Measurements from ENCODE around the gene TAF15.

TAF15 gene

DNA sequence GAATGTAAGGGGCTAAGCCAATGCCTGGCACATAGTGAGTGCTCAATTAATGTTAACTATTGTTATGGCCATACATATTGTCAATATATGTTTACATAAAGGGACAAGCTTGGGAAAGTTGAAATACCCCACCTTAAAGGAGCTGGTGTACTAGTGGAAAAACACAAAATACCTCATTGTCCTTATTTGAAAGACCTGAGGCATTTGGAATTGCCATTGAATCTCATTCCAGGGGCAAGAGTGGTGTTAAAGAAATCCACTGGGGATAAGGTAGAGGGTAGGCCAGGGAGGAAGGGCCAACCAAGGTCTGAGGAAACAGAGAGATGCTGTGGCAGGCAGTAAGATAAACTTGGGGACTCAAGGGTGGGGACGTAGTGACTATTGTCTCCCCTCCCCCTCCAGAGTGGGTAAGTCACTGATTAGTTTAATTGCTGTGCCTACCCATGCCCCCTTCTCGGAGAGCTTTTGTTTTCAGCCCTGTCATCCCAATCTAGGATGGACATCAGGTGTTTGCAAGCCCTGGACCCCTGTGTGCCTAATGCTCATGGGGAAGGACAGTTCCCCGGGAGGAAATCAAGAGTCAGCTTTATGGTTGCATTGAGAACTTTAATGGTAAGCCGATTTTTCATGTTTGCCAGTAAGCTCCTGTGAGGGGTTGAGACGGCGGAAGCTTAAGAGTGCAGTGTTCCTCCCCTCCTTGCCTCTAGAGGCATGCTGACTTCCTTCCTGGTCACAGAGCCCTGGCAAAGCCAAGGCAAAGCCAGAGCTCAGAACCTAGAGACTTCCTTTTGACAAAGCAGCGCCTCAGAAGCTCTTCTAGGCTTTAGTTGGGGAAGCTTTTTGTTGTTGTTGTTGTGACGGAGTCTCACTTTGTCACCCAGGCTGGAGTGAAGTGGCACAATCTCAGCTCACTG, 61.9 kb downstream of the TAF15 start:
- no peak for DNase-seq (ENCODE audit: low read depth in 3 of 3)

DNA sequence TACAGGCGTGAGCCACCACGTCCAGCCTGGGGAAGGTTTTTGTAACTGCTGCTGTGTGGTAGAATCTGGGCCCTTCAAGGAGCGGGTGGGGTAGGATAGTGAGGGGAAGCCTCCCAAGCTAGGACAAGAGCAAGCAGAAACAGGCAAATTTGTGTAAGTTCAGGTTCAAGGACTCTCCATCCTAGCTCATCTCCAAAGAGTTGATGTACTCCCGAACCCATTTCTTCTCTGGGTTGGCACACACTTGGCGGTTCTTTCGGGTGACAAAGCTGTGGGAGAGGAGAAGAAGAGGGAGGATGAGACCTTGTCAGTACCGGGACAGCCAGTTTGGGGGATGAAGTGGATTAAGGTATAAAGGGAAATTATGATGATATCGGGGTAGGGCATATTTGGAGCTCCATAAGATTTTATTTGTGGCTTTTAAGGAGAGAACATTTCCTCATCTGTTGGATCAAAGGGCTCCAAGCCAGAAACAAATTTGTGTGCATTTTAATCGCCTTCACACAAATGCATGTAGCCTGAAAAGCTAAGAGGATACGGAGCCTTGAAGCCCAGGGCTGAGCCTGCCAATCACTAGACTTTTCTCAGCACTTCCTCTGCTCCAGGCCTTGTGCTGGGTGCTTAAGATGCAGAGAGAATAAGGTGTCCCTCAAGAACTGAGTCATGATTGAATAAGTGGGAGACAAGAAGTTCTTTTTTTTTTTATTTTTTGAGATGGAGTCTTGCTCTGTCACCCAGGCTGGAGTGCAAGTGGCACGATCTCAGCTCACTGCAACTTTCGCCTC, 63.1 kb downstream of the TAF15 start:
- no peak for DNase-seq (ENCODE audit: low read depth in 3 of 3)

DNA sequence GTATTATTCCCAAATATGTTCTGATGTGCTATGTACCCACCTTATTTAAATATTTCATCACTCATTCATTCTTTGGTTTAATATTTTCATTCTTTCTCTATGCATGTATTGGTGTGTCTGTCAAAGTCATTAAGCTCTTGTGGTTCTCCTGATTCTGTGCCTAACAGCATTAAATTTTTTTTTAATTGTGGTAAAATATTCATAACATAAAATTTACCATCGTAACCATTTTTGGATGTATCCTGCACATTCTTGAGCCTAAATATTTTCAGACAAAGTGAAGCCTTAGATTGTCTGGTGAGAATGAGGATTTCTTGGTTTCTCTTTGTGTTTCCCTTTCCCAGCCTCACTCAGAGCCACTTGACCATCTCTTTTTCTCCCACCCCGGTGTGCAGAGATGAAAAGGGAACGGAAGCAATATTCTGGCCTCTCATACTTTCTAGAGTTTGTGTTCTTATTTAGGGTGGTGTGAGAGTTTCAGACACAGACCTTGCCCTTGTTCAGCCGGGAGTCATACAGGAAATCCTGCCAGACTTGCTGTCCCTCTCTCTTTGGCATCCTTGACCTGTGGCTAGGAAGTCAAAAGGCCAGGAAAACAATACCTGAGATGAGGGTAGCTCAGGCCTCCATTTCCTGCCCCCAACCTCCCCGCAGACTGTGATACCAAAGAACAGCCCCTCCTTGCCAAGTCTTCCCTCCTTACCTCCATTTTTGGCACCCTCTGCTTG, 66.0 kb downstream of the TAF15 start:
- no peak for DNase-seq (ENCODE audit: low read depth in 3 of 3)

DNA sequence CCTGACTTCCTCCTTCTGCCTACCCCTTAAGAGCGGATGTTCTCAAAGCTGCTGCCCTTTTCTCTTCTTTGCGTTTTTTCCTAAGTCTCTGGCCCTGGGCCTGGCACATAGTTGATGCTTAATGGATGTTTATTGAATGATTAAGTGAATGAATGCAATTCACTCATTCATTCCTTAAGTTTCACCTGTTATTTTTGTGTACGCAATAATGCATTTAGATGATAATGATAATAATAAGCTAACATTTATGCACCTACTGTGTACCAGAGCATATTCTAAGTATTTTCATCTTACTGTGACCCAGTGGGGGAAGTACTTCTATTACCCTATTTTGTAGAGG, 66.5 kb downstream of the TAF15 start:
- DNase-seq (ENCODE audit: low read depth in 3 of 3) = no peak

DNA sequence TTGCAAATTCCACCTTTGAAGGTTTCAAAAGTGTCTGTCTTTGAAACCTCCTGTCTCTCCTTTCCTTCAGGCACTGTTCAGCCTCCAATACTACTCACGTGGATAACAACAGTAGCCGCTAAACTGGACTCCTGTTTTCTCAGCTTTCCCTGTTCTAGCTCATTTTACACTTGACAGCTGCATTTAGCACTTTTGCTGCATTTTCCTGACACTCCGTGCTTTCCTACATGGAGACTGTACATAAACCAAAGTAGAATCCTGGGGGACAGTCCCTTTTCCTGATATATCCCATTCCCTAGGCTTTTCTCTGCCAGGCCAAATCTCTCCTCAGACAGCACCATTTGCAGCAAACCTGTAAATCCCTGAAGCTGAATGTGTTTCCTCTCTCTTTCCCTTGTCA, 67.2 kb downstream of the TAF15 start:
- no peak for DNase-seq (ENCODE audit: low read depth in 3 of 3)

DNA sequence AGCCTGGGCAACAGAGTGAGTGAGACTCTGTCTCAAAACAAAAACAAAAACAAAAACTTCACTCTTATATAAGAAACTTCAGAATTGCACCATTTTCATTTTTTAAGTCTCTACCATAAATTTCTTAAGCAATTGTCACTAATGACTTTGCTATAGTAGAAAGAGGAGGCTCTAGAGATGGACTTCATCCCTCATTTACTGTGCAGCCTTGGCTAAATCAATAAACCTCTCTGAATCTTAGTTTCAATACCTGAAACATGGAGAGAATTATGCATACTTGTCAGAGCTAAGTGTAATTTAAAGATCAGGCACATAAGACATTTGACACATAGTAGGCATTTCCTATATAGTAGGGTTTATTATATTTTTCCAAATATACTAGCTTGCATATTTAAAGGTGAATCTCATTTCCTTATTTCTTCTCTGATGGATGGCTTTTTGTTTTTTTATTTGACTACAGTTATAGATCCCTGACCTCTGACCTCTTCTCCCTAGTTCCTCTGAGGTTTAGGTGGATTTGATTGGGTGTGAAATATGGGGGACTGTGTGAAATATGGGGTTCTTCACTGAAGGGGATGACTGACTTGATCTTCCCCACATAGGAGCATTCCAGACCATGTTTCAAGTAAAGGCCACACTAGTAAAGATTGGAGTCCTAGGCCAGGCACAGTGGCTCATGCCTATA, 68.2 kb downstream of the TAF15 start:
- no peak for DNase-seq (ENCODE audit: low read depth in 3 of 3)

DNA sequence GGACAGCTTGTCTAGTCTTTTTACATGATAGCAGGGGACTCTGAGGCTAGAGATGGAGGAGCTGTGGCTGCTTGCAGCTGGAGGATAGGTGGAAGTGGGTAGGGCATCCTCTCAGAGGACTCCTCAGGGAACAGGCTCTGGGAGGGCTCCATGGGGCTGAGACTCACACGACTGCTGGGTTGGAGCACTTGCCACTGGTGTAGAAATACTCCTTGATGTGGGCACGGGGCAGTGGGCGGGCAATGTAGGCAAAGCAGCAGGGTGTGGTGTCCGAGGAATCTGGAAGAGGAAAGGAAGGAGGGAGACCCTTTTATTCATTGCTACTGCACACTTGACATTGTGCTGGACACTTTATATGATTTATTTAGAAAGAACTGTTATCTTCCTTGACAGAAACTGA, 69.1 kb downstream of the TAF15 start:
- no peak for DNase-seq (ENCODE audit: low read depth in 3 of 3)

DNA sequence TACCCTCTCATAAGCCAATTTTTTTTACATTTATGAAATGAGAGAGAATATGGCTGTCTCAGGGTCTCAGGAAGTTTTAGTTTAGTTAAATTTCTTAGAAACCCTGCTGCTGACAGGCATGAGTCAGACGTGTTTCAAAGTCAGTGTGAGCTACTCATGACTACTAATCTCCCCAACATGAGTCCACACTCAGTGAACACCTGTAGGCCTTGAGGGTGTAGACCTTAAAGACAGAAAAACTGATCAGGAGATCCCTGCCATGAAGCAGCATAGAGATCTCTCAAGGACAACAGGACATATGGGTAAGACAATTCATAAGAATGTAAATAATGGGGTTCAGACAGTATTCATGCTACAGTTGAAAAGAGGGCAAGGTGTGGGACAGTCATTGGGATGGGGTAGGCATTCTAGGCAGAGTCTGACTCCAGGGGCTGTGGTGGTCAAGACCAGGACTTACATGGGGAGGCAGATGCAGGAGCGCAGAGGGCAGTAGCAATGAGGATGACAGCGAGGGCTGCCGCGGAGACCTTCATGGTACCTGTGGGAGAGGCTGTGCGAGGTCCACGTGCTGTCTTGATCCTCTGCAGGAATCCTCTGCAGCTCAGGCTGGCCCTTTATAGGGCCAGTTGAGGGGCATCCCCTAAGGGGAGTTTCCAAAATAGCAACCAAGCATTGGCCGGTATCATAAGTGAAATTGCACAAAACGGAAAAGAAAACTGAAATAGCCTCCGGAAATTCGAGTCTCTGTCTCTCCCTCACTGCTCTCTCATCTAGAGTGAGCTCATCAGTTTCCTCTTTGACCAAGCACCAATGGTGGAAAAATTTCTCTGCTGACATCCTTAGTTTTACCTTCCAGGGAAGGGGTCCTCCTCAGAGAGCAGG, 70.7 kb downstream of the TAF15 start, which contains the start of gene CCL5:
TSS of gene CCL5 (minus strand) at position 588 of the 882 bp plus-strand sequence.
- DNase-seq (ENCODE audit: low read depth in 3 of 3) = no peak

DNA sequence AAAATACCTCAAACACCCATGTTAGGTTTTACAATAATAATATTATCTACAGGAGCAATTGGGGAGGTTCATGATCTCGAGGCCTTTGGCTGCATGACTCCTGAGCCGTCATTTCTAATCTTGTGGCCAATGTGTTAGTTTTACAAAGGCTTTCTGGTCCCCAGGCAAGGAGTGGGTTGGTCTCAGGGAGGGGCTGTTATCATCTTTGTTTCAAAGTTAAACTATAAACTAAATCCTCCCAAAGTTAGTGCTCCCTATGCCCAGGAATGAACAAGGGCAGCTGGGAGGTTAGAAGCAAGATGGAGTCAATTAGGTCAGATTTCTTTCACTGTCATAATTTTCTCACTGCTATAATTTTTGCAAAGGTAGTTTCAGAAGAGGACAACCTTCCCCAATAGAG, 80.0 kb downstream of the TAF15 start:
- no peak for DNase-seq (ENCODE audit: low read depth in 3 of 3)

DNA sequence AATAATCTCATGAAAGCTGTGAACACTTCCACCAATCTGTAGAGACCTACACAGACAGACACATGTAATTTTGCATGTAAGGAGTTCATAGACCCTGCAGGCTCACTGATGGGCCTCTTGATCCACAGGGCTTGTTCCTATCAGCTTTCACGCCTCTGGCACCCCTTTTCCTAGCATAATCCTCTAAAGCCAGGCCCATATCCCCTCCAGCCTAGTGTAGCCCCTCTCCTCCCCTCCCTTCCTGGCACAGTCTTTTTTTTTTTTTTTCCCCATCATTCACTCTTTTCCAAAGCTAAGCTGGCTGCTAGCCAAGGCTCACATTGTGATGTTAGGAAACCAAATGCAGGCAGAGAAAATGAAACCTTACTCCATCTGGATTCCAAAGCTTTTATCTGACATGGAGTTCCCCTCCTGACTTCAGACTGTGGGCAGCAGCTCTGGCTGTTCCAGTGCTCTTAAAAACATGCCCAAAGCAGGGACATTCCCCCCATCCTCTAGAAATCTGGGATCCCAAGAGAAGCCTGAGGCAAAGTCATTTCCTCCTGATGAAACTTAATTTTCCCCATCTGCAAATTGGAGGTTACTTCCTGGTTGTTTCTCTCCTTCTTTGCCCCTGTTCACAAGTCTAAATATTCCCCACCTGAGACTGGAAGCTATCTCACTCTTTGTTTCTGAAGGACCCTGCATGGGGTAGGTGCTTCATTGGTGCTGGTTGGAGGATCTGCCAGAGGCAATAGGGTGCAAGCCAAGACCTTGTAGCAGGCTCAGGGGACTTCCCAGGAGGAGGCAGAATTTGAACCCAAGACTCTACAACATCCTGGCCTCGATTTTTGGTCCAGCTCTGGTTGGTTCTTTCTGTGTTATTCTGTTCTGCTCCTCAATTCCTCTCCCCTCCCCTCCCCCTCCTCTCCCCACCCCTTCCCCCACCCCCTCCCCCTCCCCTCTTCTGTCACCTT, 80.8 kb downstream of the TAF15 start:
- no peak for DNase-seq (ENCODE audit: low read depth in 3 of 3)

DNA sequence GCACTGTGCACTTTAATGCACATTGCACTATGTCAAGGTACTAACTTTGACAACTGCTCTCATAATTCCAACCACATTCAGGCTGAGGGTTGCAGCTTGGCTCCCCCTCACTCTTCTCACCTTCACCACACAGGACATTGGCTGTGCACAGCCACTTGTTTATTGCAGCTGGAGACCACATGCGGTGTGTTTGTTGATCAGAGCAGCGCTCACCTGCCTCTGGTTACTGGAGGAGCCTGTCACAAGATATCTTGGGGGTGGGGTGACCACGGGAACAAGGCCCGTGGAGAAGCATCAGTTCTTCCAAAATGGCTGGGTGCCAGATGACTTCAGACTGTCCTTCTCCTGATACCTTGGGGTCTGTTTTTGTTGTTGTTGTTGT, 81.5 kb downstream of the TAF15 start:
- no peak for DNase-seq (ENCODE audit: low read depth in 3 of 3)

DNA sequence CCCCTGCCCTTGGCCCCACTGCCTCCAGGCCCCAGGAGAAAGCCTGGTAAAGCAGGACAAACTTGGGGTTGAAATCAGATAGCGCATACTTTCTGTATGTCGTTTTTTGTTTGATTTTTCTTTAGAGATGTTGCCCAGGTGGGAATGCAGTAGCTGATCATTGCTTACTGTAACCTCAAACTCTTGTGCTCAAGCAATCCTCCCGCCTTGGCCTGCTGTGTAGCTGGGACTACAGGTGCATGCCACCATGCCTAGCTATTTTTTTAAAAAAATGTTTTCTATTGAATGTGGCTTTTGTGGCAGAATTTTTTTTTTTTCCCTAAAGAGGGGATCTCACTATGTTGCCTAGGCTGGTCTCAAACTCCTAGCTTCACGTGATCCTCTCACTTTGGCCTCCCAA, 82.0 kb downstream of the TAF15 start:
- DNase-seq (ENCODE audit: low read depth in 3 of 3) = no peak

DNA sequence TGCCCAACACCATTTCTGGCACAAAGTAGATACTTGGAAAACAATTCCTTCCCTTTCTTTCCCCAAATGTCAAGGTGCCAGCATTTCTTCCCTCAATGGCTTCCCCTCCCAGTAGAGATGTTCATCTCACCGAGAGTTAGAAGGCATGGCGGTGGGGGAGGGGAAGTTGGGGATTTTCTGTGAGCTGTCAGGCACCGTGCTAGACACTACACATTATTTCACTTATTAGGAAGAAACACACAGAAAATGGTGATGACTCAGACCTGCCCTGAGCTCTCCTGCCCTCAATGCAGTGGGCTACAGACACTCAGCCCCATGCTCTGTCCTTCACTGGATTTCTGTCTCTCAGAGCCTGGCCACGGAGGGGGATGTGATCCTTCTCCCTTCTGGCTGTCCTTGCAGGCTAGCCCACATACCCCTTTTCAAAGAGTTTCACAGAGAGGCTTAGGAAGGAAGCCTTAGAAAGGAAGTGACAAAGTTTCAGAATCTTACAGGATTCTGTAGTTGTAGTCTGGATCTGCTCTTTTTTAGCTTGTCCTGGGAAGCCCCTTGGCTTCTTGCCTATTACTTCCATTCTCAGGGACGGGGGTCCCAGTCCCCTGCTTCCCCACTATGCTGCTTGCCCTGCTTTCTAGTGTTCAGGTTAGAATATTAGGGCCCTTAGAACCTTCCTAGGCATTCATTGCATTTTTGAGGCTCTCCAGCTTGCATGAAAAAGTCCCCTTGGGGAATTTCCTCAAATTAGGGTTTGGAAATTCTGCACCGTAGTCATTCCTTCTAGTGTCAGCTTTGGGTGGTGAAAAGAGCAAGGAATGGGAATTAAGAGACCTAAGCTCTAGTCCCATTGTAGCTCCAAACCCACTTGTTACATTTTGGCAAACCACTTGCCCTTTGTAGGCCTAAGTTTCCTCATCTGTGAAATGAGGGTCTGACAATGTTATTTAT, 83.1 kb downstream of the TAF15 start:
- DNase-seq (ENCODE audit: low read depth in 3 of 3) = peak in 2 of 3 donors; percentile 26 to 60

DNA sequence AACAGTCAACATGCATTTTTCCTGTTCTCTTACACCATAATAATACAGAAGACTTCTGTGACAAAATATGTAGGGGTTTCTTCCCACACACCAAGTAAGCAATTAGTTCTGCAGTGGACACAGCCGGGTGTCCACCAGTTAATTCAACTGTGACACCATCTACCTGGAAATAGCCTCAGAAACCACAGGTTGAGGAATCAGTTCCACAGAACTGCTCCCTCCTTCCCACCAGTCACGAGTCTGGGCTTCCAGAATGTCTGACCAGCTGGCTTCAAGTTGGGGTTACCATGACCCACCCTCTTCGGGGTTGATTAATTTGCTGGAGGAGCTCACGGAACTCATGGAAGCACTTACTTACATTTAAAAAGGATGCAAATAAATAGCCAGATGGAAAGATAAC, 84.5 kb downstream of the TAF15 start:
- DNase-seq (ENCODE audit: low read depth in 3 of 3) = no peak

DNA sequence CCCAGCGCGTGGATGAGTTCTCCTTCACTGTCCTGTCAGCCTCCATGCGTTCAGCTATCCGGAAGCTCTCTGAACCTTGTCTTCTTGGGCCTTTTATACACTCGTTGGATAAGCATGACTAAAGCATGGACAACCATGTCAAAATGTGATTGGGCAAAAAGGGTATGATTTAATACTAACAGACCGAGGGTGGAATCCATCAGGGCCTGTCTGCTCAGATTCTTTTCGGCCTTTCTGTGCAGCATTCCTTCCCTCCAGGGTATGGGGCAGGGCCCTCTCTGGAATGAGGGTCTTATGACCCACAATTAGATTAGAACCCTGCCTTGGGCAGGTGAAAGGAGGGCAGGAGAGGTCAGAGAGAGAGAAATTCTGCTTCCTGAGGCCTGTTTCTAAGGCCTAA, 84.9 kb downstream of the TAF15 start:
- DNase-seq (ENCODE audit: low read depth in 3 of 3) = no peak

DNA sequence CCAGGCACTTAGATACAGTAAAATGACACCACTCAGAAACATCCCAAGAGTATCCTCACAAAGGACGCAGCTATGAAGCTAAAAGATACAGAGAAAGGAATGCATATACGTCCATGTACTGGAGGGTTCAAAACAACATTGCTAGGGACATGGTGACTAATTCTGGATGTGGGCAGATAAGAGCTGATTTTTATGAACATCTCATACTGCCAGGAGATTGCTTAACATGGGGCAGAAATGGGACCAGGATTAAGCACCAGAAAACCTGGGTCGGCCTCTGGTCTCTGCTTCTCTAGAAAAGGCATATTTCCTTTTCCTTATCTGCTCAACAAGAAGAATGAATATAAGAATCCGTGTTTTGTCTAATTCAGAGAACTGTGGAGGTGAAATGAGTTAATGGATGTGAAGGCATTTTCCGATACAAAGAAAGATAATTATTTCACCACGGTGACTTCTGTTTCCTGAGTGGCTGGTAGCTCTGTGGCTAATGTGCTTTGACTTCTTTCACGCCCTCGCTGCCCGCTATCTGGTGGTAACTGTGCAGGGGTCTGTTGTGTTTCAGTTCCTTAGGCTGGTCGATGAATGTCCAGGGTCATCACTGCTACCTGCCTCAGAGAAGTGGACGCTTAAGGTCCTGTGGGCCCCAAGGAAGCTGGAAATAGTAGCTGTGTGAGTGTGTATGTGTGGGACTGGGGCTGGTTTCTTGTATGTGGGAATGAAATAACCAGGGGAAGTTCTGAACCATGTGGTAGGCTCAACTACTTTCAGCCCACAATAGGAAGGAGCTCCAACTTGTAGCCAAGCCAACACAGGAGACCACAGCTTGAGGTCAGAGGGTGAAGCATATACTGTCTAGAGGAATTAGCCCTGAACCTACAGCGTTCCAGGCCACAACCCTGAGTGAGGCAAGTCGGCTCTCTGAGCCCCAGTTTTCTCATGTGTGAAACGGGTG, 86.6 kb downstream of the TAF15 start:
- no peak for DNase-seq (ENCODE audit: low read depth in 3 of 3)

Measured in stimulated activated CD4-positive, alpha-beta T cell treated with anti-CD3 and anti-CD28 coated beads, TNF-alpha, amount 100 ng/mL, for 48 hours (primary cell).